Superior temporal gyrus (tissue), 1 donor: ENCODE data around the gene POLR3B.
"Not testable (repeated sequence)": the region's sequence is repeated elsewhere in the genome, so short reads cannot be mapped to it uniquely, and the experiment has no call there.

Source experiments
- DNase-seq: peaks from one replicate; pipeline ENCODE4 v3.0.0-alpha.2; 2016; ENCODE audit errors: extremely low spot score

The POLR3B gene

DNA sequence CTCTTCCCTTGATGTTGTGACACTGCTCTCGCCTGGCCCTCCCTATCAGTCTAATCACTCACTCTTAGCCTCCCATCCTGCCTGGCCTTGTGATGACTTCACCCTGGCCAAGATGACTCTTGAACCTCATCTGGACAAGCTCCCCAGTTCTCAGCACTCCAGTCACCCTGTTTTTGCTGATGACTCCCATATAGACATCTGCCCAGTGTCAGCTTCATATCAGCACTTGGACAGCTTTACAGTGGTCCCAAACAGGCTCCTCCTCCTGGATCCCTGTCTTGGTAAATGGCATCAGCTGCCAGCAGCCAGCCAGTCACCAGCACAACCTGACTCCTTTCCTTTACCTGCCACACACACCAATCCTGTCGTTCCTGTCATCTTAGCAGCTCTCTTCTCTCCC lies 104.2 kb downstream of the POLR3B start:
- no peak for DNase-seq

DNA sequence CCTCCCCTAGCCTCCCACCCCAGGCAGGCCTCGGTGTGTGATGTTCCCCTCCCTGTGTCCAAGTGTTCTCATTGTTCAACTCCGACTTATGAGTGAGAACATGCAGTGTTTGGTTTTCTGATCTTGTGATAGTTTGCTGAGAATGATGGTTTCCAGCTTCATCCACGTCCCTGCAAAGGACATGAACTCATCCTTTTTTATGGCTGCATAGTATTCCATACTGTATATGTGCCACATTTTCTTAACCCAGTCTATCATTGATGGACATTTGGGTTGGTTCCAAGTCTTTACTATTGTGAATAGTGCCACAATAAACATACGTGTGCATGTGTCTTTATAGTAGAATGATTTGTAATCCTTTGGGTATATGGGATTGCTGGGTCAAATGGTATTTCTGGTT lies 108.1 kb downstream of the POLR3B start:
- not testable (repeated sequence) for DNase-seq

DNA sequence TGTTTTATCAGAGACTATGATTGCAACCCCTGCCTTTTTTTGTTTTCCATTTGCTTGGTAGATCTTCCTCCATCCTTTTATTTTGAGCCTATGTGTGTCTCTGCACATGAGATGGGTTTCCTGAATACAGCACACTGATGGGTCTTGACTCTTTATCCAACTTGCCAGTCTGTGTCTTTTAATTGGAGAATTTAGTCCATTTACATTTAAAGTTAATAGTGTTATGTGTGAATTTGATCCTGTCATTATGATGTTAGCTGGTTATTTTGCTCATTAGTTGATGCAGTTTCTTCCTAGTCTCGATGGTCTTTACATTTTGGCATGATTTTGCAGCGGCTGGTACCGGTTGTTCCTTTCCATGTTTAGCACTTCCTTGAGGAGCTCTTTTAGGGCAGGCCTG lies 118.1 kb downstream of the POLR3B start:
- DNase-seq: not testable (repeated sequence)

- DNase-seq: not testable (repeated sequence)
These were observed 120.1 kb downstream of the POLR3B start for GRCh38 chr12:106477627-106478026.

- DNase-seq: no peak
These were observed 122.7 kb downstream of the POLR3B start for GRCh38 chr12:106480251-106480650.

DNA sequence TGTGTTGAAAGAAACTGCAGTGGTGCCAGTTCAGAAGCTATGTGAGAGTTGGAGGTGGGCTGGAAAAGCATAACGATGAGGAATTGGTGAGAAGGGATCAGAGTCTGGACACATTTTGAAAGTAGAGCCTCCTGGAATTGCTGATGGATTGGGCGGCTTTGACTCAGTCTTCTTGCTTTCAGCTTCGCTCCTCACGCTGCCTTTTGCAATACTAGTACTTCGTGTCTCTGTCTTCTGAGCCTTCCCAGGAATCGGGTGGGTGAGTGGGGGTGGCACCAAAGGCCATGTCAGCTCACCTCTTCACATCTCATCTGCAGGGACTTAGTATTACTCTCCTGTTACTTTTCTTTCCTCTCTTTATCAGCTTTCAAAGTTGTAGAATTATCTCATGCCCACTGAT lies 123.7 kb downstream of the POLR3B start:
- DNase-seq: no peak

GRCh38 chr12:106487664-106488063 lies 130.1 kb downstream of the POLR3B start:
- no peak for DNase-seq

- no peak for DNase-seq
These were observed 131.3 kb downstream of the POLR3B start for GRCh38 chr12:106488884-106489283.

DNA sequence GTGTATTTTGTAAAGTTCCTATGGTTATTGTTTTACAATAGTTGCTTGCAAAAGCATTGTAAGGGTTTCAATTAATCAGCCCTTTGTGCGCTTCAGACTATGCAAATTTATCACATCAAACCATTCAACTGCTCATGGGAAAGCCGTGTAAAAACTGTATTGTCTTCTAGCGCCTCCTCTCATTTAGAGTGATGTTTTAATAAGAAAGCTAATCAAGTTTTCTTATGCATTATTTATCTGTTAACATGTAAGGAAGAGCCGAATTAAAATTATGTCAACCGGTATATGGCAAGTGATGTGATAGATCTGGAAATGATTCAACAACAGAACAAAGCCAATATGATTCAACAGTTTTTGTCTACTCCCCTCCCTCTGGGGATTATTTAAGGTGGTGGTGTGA lies 132.7 kb downstream of the POLR3B start:
- DNase-seq: peak; percentile 40

- DNase-seq: no peak
These were observed 135.3 kb downstream of the POLR3B start for GRCh38 chr12:106492857-106493256.

- peak; percentile 72 for DNase-seq
These were observed 136.0 kb downstream of the POLR3B start for GRCh38 chr12:106493531-106493930.

DNA sequence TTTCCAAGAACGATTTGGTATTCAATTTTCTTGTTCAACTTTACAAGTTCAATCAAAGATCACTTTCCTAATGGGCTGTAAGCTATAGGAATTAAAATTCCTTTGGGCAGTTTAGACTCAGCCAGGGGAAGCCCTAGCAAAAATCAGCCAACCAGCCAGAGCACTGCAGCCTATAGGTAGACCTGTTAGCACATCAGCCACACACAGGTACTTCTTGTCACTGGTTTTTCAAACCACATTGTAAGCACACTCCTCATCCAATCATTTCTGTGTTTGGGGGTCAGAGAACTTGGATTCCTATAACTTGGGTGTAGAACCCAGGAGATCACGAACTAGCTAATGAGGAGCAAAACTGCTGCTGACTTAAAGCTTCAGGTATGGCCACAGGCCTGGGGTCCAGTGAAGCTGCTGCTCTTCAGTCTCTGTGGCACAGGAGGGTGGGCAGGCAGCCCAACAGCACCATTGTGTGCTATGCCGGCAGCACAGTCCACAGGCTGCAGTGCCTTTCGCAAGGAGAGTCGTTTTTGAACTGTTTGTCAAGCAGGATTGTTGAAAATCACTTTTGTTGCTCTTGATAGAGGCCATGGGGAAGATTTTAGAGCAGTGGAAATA lies 137.9 kb downstream of the POLR3B start:
- DNase-seq: no peak

- no peak for DNase-seq
These were observed 140.5 kb downstream of the POLR3B start for GRCh38 chr12:106498056-106498455.

DNA sequence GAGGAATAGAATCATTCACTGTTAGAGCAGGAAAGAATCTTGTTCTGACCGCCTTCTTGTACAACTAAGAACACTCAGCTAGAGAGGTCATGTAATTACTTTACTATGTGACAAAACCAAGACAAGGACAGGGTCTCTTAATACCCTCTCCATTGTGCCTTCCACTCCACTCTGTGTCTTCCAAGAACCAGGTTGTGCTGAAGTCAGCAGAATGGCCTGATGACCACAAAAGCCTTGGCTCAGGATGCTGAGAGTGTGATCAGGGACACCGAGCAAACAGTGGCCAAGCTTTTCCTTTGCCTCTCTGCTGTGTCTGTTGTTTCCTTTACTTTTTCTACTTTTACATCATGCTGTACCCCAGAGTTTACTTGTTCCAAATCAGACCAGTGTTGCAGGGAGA lies 142.1 kb downstream of the POLR3B start:
- no peak for DNase-seq

DNA sequence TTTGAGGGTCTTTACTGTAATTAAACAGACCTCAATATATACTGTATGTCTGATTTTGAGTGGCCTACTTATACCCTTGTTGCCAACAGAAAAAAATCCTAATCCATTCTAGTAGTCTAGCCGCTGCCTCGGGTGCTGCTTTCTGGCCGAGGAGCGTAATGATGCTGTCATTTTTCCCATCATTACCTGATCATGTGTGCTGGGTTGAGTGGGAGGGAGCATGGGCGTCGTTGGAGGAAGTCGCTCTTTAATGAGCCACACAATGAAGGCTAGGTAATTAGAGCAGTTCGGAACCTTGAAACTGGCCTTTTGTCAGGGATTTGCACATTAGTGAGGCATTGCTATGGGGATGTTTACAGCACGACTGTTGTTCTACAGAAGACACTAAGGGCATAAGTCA lies 149.1 kb downstream of the POLR3B start:
- DNase-seq: no peak

DNA sequence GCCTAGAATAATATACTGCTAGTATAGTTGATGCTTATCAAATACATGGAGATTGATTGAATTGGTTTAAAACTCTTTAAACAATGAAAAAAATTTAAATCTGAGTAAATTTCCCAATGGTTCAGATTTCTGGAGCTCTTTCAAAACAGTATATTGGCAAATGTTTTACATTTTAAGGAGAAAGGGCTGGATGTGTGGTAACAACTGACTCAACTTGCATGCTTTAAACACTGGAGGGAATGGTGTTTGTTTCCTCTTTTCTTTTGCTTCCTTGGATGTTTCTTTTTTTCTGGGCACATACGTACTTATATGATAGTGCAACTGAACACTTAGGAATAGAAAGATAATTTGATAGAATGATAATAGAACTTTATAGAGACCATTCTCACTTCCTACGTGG lies 151.4 kb downstream of the POLR3B start:
- DNase-seq: no peak

DNA sequence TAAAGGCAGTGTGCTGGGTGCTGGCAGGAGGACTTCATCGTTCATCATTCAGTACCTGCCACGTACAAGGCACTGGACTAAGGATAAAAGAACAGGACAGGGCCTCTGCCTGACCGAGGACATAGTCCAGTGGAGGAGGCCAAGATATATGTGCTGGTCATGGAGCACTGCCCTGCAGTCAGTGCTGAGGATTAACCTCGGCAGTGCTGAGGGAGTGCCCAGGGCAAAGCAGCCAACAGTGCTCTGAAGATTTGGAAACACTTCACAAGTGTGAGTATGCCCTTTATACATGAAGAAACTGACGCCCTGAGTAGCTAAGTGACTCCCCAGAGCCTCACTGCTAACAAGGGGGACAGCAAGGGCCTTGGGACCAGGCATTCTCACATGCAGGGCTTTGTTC lies 153.8 kb downstream of the POLR3B start:
- DNase-seq: no peak

DNA sequence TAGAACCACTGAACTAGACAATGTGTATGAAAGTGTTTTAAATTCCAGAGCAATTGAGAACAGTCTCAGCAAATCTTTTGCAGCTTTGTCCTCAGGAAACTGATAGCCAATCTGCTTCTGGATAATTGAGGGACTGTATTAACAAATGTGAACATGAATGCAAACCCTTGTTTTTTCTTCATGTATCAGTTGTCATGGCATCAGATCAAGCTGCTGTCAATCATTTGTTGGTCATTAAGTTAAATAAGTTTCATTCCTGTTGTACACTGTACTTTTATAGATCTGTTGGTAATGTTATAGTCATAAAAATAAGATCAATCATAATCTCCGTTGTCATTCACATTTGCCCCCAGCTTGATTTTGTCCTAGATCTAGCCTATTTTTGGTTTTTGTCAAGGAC lies 159.8 kb downstream of the POLR3B start:
- DNase-seq: no peak

- no peak for DNase-seq
These were observed 162.1 kb downstream of the POLR3B start for GRCh38 chr12:106519607-106520021.

DNA sequence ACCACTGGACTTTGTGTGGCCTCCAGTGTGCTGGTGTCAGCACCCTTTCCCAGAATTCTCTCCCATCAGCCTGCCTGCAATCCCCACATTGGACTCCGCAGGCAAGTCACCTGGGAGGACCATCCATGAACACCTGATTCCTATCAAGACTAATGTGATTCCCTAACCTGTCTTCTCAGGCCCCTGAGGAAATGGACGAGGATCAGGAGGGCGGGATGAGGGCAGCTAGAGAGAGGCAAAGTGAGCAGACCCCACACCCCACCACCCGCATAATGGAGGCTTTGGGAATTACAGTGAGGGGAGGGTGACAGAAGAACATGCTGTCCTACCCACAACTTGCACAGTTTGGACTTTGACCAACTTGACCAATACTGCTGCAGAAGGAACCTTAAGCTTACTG lies 164.4 kb downstream of the POLR3B start:
- DNase-seq: no peak

GRCh38 chr12:106522708-106523107 lies 165.2 kb downstream of the POLR3B start:
- no peak for DNase-seq

- DNase-seq: no peak
These were observed 169.8 kb downstream of the POLR3B start for GRCh38 chr12:106527356-106527755.

GRCh38 chr12:106541201-106541600 lies 183.7 kb downstream of the POLR3B start:
- DNase-seq: no peak

DNA sequence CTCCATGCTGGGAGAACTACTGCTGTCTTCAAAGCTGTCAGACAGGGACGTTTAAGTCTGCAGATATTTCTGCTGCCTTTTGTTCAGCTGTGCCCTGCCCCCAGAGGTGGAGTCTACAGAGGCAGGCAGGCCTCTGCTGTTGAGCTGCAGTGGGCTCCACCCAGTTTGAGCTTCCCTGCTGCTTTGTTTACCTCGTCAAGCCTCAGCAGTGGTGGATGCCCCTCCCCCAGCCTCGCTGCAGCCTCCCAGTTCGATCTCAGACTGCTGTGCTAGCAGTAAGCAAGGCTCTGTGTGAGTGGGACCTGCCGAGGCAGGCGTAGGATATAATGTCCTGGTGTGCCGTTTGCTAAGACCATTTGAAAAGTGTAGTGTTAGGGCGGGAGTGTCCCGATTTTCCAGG lies 193.9 kb downstream of the POLR3B start:
- no peak for DNase-seq
